Effector memory CD4-positive, alpha-beta T cell (primary cell): ENCODE data around the gene EFHD2.
"Not testable (repeated sequence)": the region's sequence is repeated elsewhere in the genome, so short reads cannot be mapped to it uniquely, and the experiment has no call there.

Experiments
- DNase-seq, 3 donors: peaks; one replicate each; pipeline ENCODE4 v3.0.0-alpha.2; 2020
- H3K27ac ChIP-seq: 2 replicates; pipeline ENCODE4 v1.7.0; 2013; ENCODE audit warnings: mild to moderate bottlenecking, low read length, moderate library complexity; ENCODE audit not compliant: insufficient read depth, poor library complexity, severe bottlenecking
- H3K27me3 ChIP-seq: replicated peaks from 2 replicates; pipeline ENCODE4 v1.7.0; 2013; ENCODE audit warnings: mild to moderate bottlenecking, low read length; ENCODE audit not compliant: insufficient read depth, control insufficient read depth, poor library complexity, severe bottlenecking
- H3K36me3 ChIP-seq: 2 replicates; pipeline ENCODE4 v1.7.0; 2013; ENCODE audit warnings: mild to moderate bottlenecking, low read length, moderate library complexity; ENCODE audit not compliant: control insufficient read depth, insufficient read depth
- H3K4me1 ChIP-seq: 2 replicates; pipeline ENCODE4 v1.7.0; 2013; ENCODE audit warnings: low read length, mild to moderate bottlenecking; ENCODE audit not compliant: control insufficient read depth, insufficient read depth, poor library complexity, severe bottlenecking
- H3K4me3 ChIP-seq: 2 replicates; pipeline ENCODE4 v1.7.0; 2013; ENCODE audit warnings: low read length, low read depth, mild to moderate bottlenecking; ENCODE audit not compliant: insufficient read depth, poor library complexity, severe bottlenecking
- H3K9me3 ChIP-seq: 2 replicates; pipeline ENCODE4 v1.7.0; 2013; ENCODE audit warnings: mild to moderate bottlenecking, low read length, moderate library complexity; ENCODE audit not compliant: control insufficient read depth

The EFHD2 gene

DNA sequence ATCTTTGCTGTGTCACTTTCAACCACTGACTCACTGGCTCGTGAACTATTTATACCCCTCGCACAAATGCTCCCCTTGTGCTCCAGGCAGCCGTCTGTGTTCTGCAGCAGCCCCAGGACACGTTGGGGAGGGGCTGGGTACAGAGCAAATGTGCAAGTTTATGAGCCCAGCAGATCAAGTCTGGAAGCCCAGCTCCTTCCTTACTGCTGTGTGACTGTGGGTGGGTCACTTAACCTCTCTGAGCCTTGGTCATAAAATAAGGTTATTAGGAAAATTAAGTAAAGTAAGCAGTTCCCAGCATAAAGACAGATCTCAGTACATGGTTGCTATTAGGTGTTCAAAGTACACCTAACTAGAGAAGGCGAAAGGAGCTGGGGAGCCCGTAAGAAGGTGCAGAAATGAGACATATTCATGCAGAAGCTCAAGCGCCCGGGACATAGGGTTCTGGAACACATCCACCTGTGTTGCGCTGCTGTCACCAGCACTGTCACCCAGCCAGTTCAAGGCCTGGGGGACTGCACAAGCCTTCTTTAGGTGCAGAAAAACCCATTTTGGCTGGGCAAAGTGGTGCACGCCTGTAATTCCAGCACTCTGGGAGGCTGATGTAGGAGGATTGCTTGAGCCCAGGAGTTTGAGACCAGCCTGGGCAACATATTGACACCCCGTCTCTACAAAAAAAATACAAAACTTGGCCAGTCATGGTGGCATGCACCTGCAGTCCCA lies 13.8 kb downstream of the EFHD2 start:
- no peaks in the 10 kb centered on the region for H3K27me3 ChIP-seq
- H3K36me3 ChIP-seq = peaks cover 40% of the 10 kb centered on the region
- H3K4me1 ChIP-seq = peaks cover 2% of the 10 kb centered on the region
- H3K27ac ChIP-seq = no peak overlapping the region
- H3K4me3 ChIP-seq = no peak overlapping the region
- no peaks in the 10 kb centered on the region for H3K9me3 ChIP-seq
- DNase-seq = no peak

- DNase-seq = no peak
- Histone ChIP-seq H3K9me3 (no peaks in the 10 kb centered on the region), H3K27ac (peak overlapping the region; percentile 4), H3K36me3 (peaks cover 47% of the 10 kb centered on the region), H3K4me3 (no peak overlapping the region), H3K4me1 (no peaks in the 10 kb centered on the region), H3K27me3 (no peaks in the 10 kb centered on the region)
These were observed 14.5 kb downstream of the EFHD2 start for GRCh38 chr1:15424146-15424667.

DNA sequence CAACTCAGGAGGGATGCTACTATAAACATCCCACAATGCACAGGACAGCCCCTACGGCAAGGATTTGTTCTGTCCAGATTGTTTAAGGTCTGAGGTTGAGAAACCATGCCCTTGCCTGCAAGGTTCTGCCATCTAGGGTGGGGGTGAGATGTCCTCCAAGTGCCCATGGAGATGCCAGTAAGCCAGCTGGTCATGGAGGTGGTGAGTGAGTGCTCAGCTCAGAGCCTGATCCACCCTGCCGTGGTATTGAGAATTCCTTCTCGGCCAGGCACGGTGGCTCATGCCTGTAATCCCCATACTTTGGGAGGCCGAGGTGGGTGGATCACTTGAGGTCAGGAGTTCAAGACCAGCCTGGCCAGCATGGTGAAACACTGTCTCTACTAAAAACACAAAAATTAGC lies 15.3 kb downstream of the EFHD2 start:
- Histone ChIP-seq H3K27me3 (no peaks in the 10 kb centered on the region), H3K4me1 (no peaks in the 10 kb centered on the region), H3K27ac (peak overlapping the region; percentile 4), H3K9me3 (no peaks in the 10 kb centered on the region), H3K4me3 (no peak overlapping the region), H3K36me3 (peaks cover 52% of the 10 kb centered on the region)
- no peak for DNase-seq

- H3K36me3 ChIP-seq = peaks cover 52% of the 10 kb centered on the region
- no peaks in the 10 kb centered on the region for H3K4me1 ChIP-seq
- H3K4me3 ChIP-seq = no peak overlapping the region
- no peak for DNase-seq
- H3K9me3 ChIP-seq = no peaks in the 10 kb centered on the region
- no peak overlapping the region for H3K27ac ChIP-seq
- no peaks in the 10 kb centered on the region for H3K27me3 ChIP-seq
These were observed 15.8 kb downstream of the EFHD2 start for GRCh38 chr1:15425521-15425920.

DNA sequence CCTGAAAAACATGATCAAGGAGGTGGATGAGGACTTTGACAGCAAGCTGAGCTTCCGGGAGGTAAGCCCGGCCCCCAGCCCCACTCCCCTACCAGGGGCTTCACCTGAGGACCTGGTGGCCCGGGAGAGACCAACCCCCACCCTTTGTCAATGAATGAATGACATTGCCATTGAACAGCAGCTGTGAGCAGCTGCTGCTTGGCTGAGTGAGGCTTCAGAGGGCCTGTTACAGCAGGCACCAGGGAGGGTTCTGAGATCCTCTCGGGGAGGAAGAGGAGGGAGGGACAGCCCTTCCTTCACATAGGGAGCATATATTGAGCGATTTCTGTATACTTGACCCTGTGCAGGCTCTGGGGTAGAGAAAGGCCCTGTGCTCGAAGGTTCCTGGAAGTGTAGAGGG lies 16.3 kb downstream of the EFHD2 start:
- Histone ChIP-seq H3K4me3 (no peak overlapping the region), H3K27me3 (no peaks in the 10 kb centered on the region), H3K27ac (no peak overlapping the region), H3K9me3 (no peaks in the 10 kb centered on the region), H3K36me3 (peaks cover 49% of the 10 kb centered on the region), H3K4me1 (no peaks in the 10 kb centered on the region)
- no peak for DNase-seq

DNA sequence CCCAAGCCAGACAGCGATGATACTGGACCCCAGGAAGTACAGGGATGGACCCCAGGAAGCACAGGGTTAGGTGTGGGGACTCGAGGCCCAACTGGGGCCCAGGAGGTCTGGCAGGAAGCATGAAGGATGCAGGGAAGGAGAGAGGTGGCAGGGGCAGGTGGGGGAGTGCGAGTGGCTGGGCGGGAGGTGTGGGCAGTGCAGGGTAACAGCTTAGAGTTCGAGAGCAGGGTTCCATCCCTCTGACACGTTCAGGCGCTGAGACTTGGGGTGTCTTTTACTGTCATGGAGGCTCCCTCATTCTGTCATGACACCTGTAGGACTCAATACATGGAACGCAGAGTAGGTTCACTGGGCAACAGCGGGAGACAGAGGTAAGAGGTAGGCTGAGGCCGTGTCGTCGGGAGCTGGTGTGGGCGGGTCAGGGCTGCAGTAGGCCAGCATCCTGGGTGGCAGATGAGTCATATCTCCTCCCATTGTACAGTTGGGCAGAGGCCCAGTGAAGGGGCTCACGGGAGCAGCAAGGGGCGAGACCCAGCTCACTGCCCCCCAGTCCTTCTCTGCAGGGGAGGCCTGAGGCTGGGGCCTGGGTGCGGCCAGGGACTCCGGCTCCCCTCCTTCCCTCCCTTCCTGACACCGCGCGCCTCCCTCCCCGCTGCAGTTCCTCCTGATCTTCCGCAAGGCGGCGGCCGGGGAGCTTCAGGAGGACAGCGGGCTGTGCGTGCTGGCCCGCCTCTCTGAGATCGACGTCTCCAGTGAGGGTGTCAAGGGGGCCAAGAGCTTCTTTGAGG lies 17.0 kb downstream of the EFHD2 start:
- Histone ChIP-seq H3K27ac (no peak overlapping the region), H3K4me3 (no peak overlapping the region), H3K9me3 (no peaks in the 10 kb centered on the region), H3K27me3 (no peaks in the 10 kb centered on the region), H3K36me3 (peaks cover 44% of the 10 kb centered on the region), H3K4me1 (no peaks in the 10 kb centered on the region)
- DNase-seq = no peak

GRCh38 chr1:15427280-15427666 lies 17.6 kb downstream of the EFHD2 start:
- H3K27me3 ChIP-seq = no peaks in the 10 kb centered on the region
- H3K4me1 ChIP-seq = no peaks in the 10 kb centered on the region
- H3K36me3 ChIP-seq = peaks cover 44% of the 10 kb centered on the region
- H3K9me3 ChIP-seq = no peaks in the 10 kb centered on the region
- H3K27ac ChIP-seq = no peak overlapping the region
- DNase-seq = no peak
- no peak overlapping the region for H3K4me3 ChIP-seq

- not testable (repeated sequence) for H3K9me3 ChIP-seq, H3K27ac ChIP-seq, DNase-seq, H3K27me3 ChIP-seq, H3K4me1 ChIP-seq, H3K4me3 ChIP-seq
- peaks cover 44% of the 10 kb centered on the region for H3K36me3 ChIP-seq
These were observed 18.6 kb downstream of the EFHD2 start for GRCh38 chr1:15428252-15428651.

- Histone ChIP-seq H3K36me3 (peaks cover 44% of the 10 kb centered on the region), H3K27me3 (no peaks in the 10 kb centered on the region), H3K4me3 (no peak overlapping the region), H3K9me3 (no peaks in the 10 kb centered on the region), H3K27ac (no peak overlapping the region), H3K4me1 (no peaks in the 10 kb centered on the region)
- DNase-seq = no peak
These were observed 19.2 kb downstream of the EFHD2 start for GRCh38 chr1:15428815-15429435.

GRCh38 chr1:15429701-15430149 lies 20.0 kb downstream of the EFHD2 start:
- H3K36me3 ChIP-seq = peaks cover 37% of the 10 kb centered on the region
- DNase-seq = no peak

More at GRCh38 chr1:15429701-15430149, 20.0 kb downstream of the EFHD2 start:
- Histone ChIP-seq H3K27ac (no peak overlapping the region), H3K27me3 (no peaks in the 10 kb centered on the region), H3K9me3 (no peaks in the 10 kb centered on the region), H3K4me3 (no peak overlapping the region), H3K4me1 (no peaks in the 10 kb centered on the region)
